ENCODE measurements around the gene FEM1B. TPM values are rescaled to one million over a fixed set of nuclear protein-coding genes. Genes with fewer than 3 reads are reported as not detected.

FEM1B gene
- total and polyA plus RNA-seq, 2 of the 8 experiments (the other 6 are each of a cell fraction or from before 2014, with no cell fraction given), result 36.1 to 83.8 TPM

- TF ChIP-seq BRCA1 (IDR thresholded peaks at IDR 0.05; ENCODE audit: low read depth, low read length) (no peak), BACH1 (IDR thresholded peaks at IDR 0.05; ENCODE audit: low read length) (no peak), RBBP5 (IDR thresholded peaks at IDR 0.05; ENCODE audit: borderline replicate concordance, low read depth, low read length) (no peak), CBX5 (IDR thresholded peaks at IDR 0.05; ENCODE audit: low read depth, low read length) (no peak), YY1 (IDR thresholded peaks at IDR 0.05; ENCODE audit: low read depth, low read length) (0 out of 2 replicates have a peak, but pooled peaks have one; percentile 45), SP2 (IDR thresholded peaks at IDR 0.05; ENCODE audit: low read length) (no peak), CREB1 (IDR thresholded peaks at IDR 0.05) (no peak; the same call in 1 of the 2 replicates), JUN (IDR thresholded peaks at IDR 0.05; ENCODE audit: low read depth, low read length) (peak; percentile 69; the same call in 1 of the 2 replicates), KDM5A (IDR thresholded peaks at IDR 0.05; ENCODE audit: low read length) (no peak), EP300 (IDR thresholded peaks at IDR 0.05; ENCODE audit: borderline replicate concordance in 1 of 2, low read depth in 2 of 2, low read length in 2 of 2) (no peak; a peak in 1 of 3 replicates), CTBP2 (IDR thresholded peaks at IDR 0.05; ENCODE audit: borderline replicate concordance, insufficient read depth, insufficient read length, low read length) (no peak), SRF (IDR thresholded peaks at IDR 0.05; ENCODE audit: low read depth, low read length) (no peak), RAD21 (IDR thresholded peaks at IDR 0.05 in 1 of 2, conservative IDR thresholded peaks at IDR 0.05 in 1 of 2; ENCODE audit: low read depth in 2 of 2, low read length in 2 of 2) (no peak), SAP30 (IDR thresholded peaks at IDR 0.05; ENCODE audit: insufficient read depth, insufficient replicate concordance, low read length) (no peak), POLR2AphosphoS5 (IDR thresholded peaks at IDR 0.05; ENCODE audit: low read depth, low read length) (0 out of 2 replicates have a peak, but pooled peaks have one; percentile 68), FOSL1 (IDR thresholded peaks at IDR 0.05; ENCODE audit: insufficient read depth, low read depth, low read length) (no peak)
- TF ChIP-seq, protein P1, sequence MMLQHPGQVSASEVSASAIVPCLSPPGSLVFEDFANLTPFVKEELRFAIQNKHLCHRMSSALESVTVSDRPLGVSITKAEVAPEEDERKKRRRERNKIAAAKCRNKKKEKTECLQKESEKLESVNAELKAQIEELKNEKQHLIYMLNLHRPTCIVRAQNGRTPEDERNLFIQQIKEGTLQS (IDR thresholded peaks at IDR 0.05; ENCODE audit: insufficient read depth, low read depth, low read length), result 0 out of 2 replicates have a peak, but pooled peaks have one; percentile 5
- TF ChIP-seq, protein P2, sequence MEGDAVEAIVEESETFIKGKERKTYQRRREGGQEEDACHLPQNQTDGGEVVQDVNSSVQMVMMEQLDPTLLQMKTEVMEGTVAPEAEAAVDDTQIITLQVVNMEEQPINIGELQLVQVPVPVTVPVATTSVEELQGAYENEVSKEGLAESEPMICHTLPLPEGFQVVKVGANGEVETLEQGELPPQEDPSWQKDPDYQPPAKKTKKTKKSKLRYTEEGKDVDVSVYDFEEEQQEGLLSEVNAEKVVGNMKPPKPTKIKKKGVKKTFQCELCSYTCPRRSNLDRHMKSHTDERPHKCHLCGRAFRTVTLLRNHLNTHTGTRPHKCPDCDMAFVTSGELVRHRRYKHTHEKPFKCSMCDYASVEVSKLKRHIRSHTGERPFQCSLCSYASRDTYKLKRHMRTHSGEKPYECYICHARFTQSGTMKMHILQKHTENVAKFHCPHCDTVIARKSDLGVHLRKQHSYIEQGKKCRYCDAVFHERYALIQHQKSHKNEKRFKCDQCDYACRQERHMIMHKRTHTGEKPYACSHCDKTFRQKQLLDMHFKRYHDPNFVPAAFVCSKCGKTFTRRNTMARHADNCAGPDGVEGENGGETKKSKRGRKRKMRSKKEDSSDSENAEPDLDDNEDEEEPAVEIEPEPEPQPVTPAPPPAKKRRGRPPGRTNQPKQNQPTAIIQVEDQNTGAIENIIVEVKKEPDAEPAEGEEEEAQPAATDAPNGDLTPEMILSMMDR (IDR thresholded peaks at IDR 0.05; ENCODE audit: control extremely low read depth in 1 of 3, insufficient read depth in 1 of 3, low read depth in 1 of 3, low read length in 3 of 3), result no peak
- TF ChIP-seq, protein P3, sequence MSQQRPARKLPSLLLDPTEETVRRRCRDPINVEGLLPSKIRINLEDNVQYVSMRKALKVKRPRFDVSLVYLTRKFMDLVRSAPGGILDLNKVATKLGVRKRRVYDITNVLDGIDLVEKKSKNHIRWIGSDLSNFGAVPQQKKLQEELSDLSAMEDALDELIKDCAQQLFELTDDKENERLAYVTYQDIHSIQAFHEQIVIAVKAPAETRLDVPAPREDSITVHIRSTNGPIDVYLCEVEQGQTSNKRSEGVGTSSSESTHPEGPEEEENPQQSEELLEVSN (IDR thresholded peaks at IDR 0.05), result peak; percentile 97; the same call in 1 of the 2 replicates
Measured at GRCh38 chr15:68229386-68230156, 48.0 kb upstream of the FEM1B start, which contains the start of gene CLN6 (continued).

Measured in H1 (cell line).